Bronchial epithelial cell (primary cell): ENCODE measurements around the gene NFX1. TPM values are rescaled to one million over a fixed set of nuclear protein-coding genes. Genes with fewer than 3 reads are reported as not detected.
"Not testable (repeated sequence)": the region's sequence is repeated elsewhere in the genome, so short reads cannot be mapped to it uniquely, and the experiment has no call there.

Experiments used
- DNase-seq: peaks from one replicate; pipeline ENCODE4 v3.0.0-alpha.2; 2010; ENCODE audit warnings: low read depth
- FAIRE-seq: peaks from 2 replicates; lab custom pipeline; 2011; peaks lifted over from hg19 to GRCh38; lab: Jason Lieb, UNC
- H3K27me3 ChIP-seq: 2 replicates; pipeline ENCODE4 v1.5.1; 2011; ENCODE audit warnings: low read length; ENCODE audit not compliant: control insufficient read depth, insufficient read depth
- H3K36me3 ChIP-seq: 2 replicates; pipeline ENCODE4 v1.5.1; 2011; ENCODE audit warnings: low read length; ENCODE audit not compliant: control insufficient read depth, insufficient read depth
- H3K4me3 ChIP-seq: 2 replicates; pipeline ENCODE4 v1.5.1; 2011; ENCODE audit warnings: mild to moderate bottlenecking, low read depth, low read length, control low read depth
- CTCF ChIP-seq: IDR thresholded peaks from 2 replicates; pipeline ENCODE4 v1.5.1; 2011; ENCODE audit warnings: mild to moderate bottlenecking, moderate library complexity, low read length, control low read depth, inconsistent platforms; ENCODE audit not compliant: insufficient read depth, severe bottlenecking
- total RNA-seq: library from RNA; depleted of rRNA; stranded (reverse); fragments of >200 nt; gene quantifications from 2 replicates; pipeline ENCODE4 v1.2.1, GENCODE V29; 2014

The NFX1 gene
- total RNA-seq, 1 donor from 2014 or later = 19.2 TPM

- Histone ChIP-seq H3K27me3 (no peaks in the 10 kb centered on the region), H3K4me3 (no peak overlapping the region), H3K36me3 (peaks cover 8% of the 10 kb centered on the region)
- no peak for FAIRE-seq
- DNase-seq = peak; percentile 25
- TF ChIP-seq CTCF = no peak
Measured at GRCh38 chr9:33351547-33351946, 61.2 kb downstream of the NFX1 start.

- FAIRE-seq = no peak
- no peak for TF ChIP-seq CTCF
- Histone ChIP-seq H3K36me3 (peaks cover 3% of the 10 kb centered on the region), H3K27me3 (no peaks in the 10 kb centered on the region), H3K4me3 (no peak overlapping the region)
- peak; percentile 77 for DNase-seq
Measured at GRCh38 chr9:33354651-33355211, 64.4 kb downstream of the NFX1 start.

- no peak for TF ChIP-seq CTCF
- peaks cover 3% of the 10 kb centered on the region for H3K36me3 ChIP-seq
- no peak overlapping the region for H3K4me3 ChIP-seq
- no peak for FAIRE-seq
- DNase-seq = no peak
- H3K27me3 ChIP-seq = no peaks in the 10 kb centered on the region
Measured at GRCh38 chr9:33355933-33356332, 65.6 kb downstream of the NFX1 start.

GRCh38 chr9:33358641-33359040 lies 68.3 kb downstream of the NFX1 start:
- FAIRE-seq, H3K36me3 ChIP-seq, H3K4me3 ChIP-seq, H3K27me3 ChIP-seq, DNase-seq: not testable (repeated sequence)

GRCh38 chr9:33364127-33364526 lies 73.8 kb downstream of the NFX1 start:
- no peak overlapping the region for H3K4me3 ChIP-seq
- peaks cover 18% of the 10 kb centered on the region for H3K36me3 ChIP-seq
- TF ChIP-seq CTCF = no peak
- no peak for FAIRE-seq
- no peak for DNase-seq
- no peaks in the 10 kb centered on the region for H3K27me3 ChIP-seq

GRCh38 chr9:33364814-33365213 lies 74.5 kb downstream of the NFX1 start:
- H3K27me3 ChIP-seq, FAIRE-seq, H3K4me3 ChIP-seq, DNase-seq: not testable (repeated sequence)
- H3K36me3 ChIP-seq = peaks cover 18% of the 10 kb centered on the region

- Histone ChIP-seq H3K36me3 (peaks cover 22% of the 10 kb centered on the region), H3K27me3 (no peaks in the 10 kb centered on the region), H3K4me3 (no peak overlapping the region)
- DNase-seq = no peak
- FAIRE-seq = no peak
- TF ChIP-seq CTCF = no peak
Measured at GRCh38 chr9:33366979-33367480, 76.7 kb downstream of the NFX1 start.
